HepG2 (cell line): Measurements from ENCODE around the gene SOWAHA. TPM values are rescaled to one million over a fixed set of nuclear protein-coding genes. Genes with fewer than 3 reads are reported as not detected.

Source experiments
- ATAC-seq: fragments of 200-7000 bp; cut with Tn5 transposase; 3 replicates; pipeline ENCODE4 v1.9.1; 2020; ENCODE audit warnings: mild to moderate bottlenecking, moderate library complexity
- BruUV-seq: library from RNA; stranded (reverse); fragments of 400-500 nt; replicated peaks from 2 replicates; lab custom pipeline; 2021; lab: Mats Ljungman, UMichigan
- CTCF ChIA-PET: fragments of 300-600 bp; formaldehyde crosslinking; extraction: SDS; loops from one replicate; lab custom pipeline; 2021; ENCODE audit warnings: low total read pairs, inconsistent platforms, low intra/inter-chr PET ratio; lab: Yijun Ruan, JAX
- POLR2A ChIA-PET: fragments of 350-600 bp; sonication (Branson Sonifier 250); formaldehyde crosslinking; loops from one replicate; lab custom pipeline; 2020; ENCODE audit warnings: antibody characterized with exemption, inconsistent platforms; lab: Yijun Ruan, JAX
- DNase-seq: peaks from one replicate; pipeline ENCODE4 v3.0.0-alpha.2; 2015; ENCODE audit warnings: low spot score
- FAIRE-seq: peaks from 3 replicates; lab custom pipeline; 2011; peaks lifted over from hg19 to GRCh38; lab: Jason Lieb, UNC
- H2AFZ ChIP-seq: one replicate; pipeline ENCODE4 v1.6.1; 2011; ENCODE audit warnings: low read length, inconsistent platforms
- H3K27ac ChIP-seq: fragments of 300-600 bp; 3 replicates; pipeline ENCODE4 v1.8.0; 2011; ENCODE audit warnings: mixed run types, mild to moderate bottlenecking, mixed read lengths, low read length, inconsistent platforms; ENCODE audit not compliant: insufficient read depth; ENCODE audit errors: extremely low read length
- H3K27me3 ChIP-seq, 2 experiments: fragments of 200-600 bp in 1 of 2; 2 replicates in 1 of 2; 3 replicates in 1 of 2; pipeline versions ENCODE4 v1.6.0 to v1.8.0; 2011; ENCODE audit warnings: low read length in 2 of 2, mild to moderate bottlenecking in 2 of 2, moderate library complexity in 2 of 2, inconsistent platforms in 1 of 2; ENCODE audit not compliant: insufficient read depth in 2 of 2, control insufficient read depth in 1 of 2
- H3K36me3 ChIP-seq, 2 experiments: fragments of 200-600 bp in 1 of 2; replicated peaks in 1 of 2; 2 replicates in 1 of 2; 3 replicates in 1 of 2; pipeline versions ENCODE4 v1.5.1 to v1.8.0; 2011; ENCODE audit warnings: low read length in 2 of 2, inconsistent platforms in 1 of 2; ENCODE audit not compliant: insufficient read depth in 2 of 2, control insufficient read depth in 1 of 2
- H3K4me1 ChIP-seq: 2 replicates; pipeline ENCODE4 v1.5.1; 2012; ENCODE audit warnings: low read length, inconsistent platforms; ENCODE audit not compliant: insufficient read depth
- H3K4me2 ChIP-seq: 2 replicates; pipeline ENCODE4 v1.6.0; 2011; ENCODE audit warnings: low read depth, low read length, inconsistent platforms
- H3K4me3 ChIP-seq, 3 experiments: fragments of 200-600 bp in 1 of 3; sonication (generic), shearing (Covaris generic) in 1 of 3; replicated peaks in 1 of 3; 2 replicates each; pipeline ENCODE4 v1.5.1; 2011 to 2016; ENCODE audit warnings: low read length in 3 of 3, inconsistent platforms in 2 of 3, low read depth in 2 of 3, mild to moderate bottlenecking in 2 of 3, control low read depth in 1 of 3, mixed read lengths in 1 of 3; ENCODE audit not compliant: insufficient read depth in 1 of 3
- H3K79me2 ChIP-seq: one replicate; pipeline ENCODE4 v1.6.1; 2011; ENCODE audit warnings: low read length, inconsistent platforms; ENCODE audit not compliant: insufficient read depth
- H3K9ac ChIP-seq: 2 replicates; pipeline ENCODE4 v1.6.0; 2011; ENCODE audit warnings: mild to moderate bottlenecking, low read depth, low read length, inconsistent platforms; ENCODE audit not compliant: insufficient read depth
- H3K9me3 ChIP-seq: 2 replicates; pipeline ENCODE4 v1.5.1; 2012; ENCODE audit warnings: mild to moderate bottlenecking, low read length
- H4K20me1 ChIP-seq: 2 replicates; pipeline ENCODE4 v1.6.0; 2011; ENCODE audit warnings: inconsistent platforms, mild to moderate bottlenecking, low read length, moderate library complexity; ENCODE audit not compliant: insufficient read depth
- EHMT2 ChIP-seq: fragments of 200-600 bp; sonication (generic); IDR thresholded peaks from 2 replicates; pipeline ENCODE4 v1.7.0; 2017; ENCODE audit warnings: antibody characterized with exemption, low read depth, low read length, borderline replicate concordance
- FOSL2 ChIP-seq: sonication (generic); formaldehyde crosslinking; IDR thresholded peaks from 2 replicates; pipeline ENCODE4 v1.4.0; 2020; ENCODE audit warnings: missing genetic modification reagents
- MAX ChIP-seq: IDR thresholded peaks from 2 replicates; pipeline ENCODE4 v1.6.1; 2012; ENCODE audit warnings: inconsistent platforms
- NR2C2 ChIP-seq: sonication (generic); formaldehyde crosslinking; IDR thresholded peaks from 2 replicates; pipeline ENCODE4 v1.4.0; 2020; ENCODE audit warnings: missing genetic modification reagents, mild to moderate bottlenecking, moderate library complexity, borderline replicate concordance
- RARA ChIP-seq: IDR thresholded peaks from 2 replicates; pipeline ENCODE4 v1.6.1; 2016; ENCODE audit warnings: missing genetic modification reagents, missing compliant biosample characterization
- SMC3 ChIP-seq: IDR thresholded peaks from 2 replicates; pipeline ENCODE4 v1.6.1; 2011; ENCODE audit warnings: low read length, improper control_type of control experiment
- SP2 ChIP-seq: sonication (generic); formaldehyde crosslinking; IDR thresholded peaks from 2 replicates; pipeline ENCODE4 v1.5.1; 2020; ENCODE audit warnings: mild to moderate bottlenecking, missing genetic modification reagents
- TEAD3 ChIP-seq: optimal IDR thresholded peaks from 2 replicates; pipeline ENCODE3; 2016; ENCODE audit warnings: borderline replicate concordance
- ZFP36L1 ChIP-seq: sonication (generic); formaldehyde crosslinking; IDR thresholded peaks from 2 replicates; pipeline ENCODE4 v1.8.0; 2022; ENCODE audit warnings: mild to moderate bottlenecking, missing genetic modification reagents, moderate library complexity
- ZNF317 ChIP-seq: sonication (generic); formaldehyde crosslinking; IDR thresholded peaks from 2 replicates; pipeline ENCODE4 v1.5.0; 2020; ENCODE audit warnings: mild to moderate bottlenecking, missing genetic modification reagents
- ZNF501 ChIP-seq: sonication (generic); formaldehyde crosslinking; IDR thresholded peaks from 2 replicates; pipeline ENCODE4 v1.5.1; 2020; ENCODE audit warnings: mild to moderate bottlenecking, moderate library complexity, missing genetic modification reagents
- ZNF605 ChIP-seq: sonication (generic); formaldehyde crosslinking; IDR thresholded peaks from 2 replicates; pipeline ENCODE4 v1.8.0; 2022; ENCODE audit warnings: mild to moderate bottlenecking, missing genetic modification reagents
- WGBS: methylation state at CpG from one replicate; pipeline ENCODE4 v1.1.6; 2017; ENCODE audit warnings: low lambda C conversion rate; 5-methylcytosine and 5-hydroxymethylcytosine counted together
- in situ Hi-C: cut with HindIII; loops from 2 replicates; pipeline ENCODE4 v1.10.0; 2017; ENCODE audit warnings: low pct_unique_long_range_greater_than_20kb; ENCODE audit not compliant: extremely low pct_ligation_motif_present
- intact Hi-C: fragments of 100-400 bp; cut with micrococcal nuclease; formaldehyde crosslinking; loops from one replicate; pipeline ENCODE4 v1.10.0; 2022; ENCODE audit not compliant: unreplicated experiment
- polyA plus RNA-seq, 8 experiments: library from polyadenylated mRNA; depleted of rRNA in 3 of 8; stranded (reverse) in 7 of 8; unstranded in 1 of 8; fragments of >200 nt; fragmentation: Illumina TruSeq in 4 of 8; extraction: Trizol in 4 of 8; gene quantifications; 2 replicates each; pipeline versions ENCODE4 v1.2.1 to v1.2.3, GENCODE V29; 2011 to 2016; ENCODE audit warnings: low read depth in 4 of 8, missing spikeins in 1 of 8, mixed read lengths in 1 of 8; ENCODE audit not compliant: insufficient read depth in 1 of 8
- total RNA-seq, 5 experiments: library from RNA; depleted of rRNA; stranded (reverse); fragments of >200 nt; fragmentation: Illumina TruSeq; extraction: Trizol; gene quantifications; 2 replicates each; pipeline ENCODE4 v1.2.3, GENCODE V29; 2016; ENCODE audit warnings: low read depth in 1 of 5

The SOWAHA gene
- total and polyA plus RNA-seq, 2 of the 13 experiments (the other 11 are each of a cell fraction or from before 2014, with no cell fraction given) = 0.95 to 1.9 TPM

GRCh38 chr5:132840313-132840712, 27.2 kb downstream of the SOWAHA start (continued):
- peak; percentile 11; the same call in 1 of the 2 replicates for TF ChIP-seq NR2C2

- no peak for ATAC-seq
These were observed 27.8 kb downstream of the SOWAHA start for GRCh38 chr5:132840896-132841295.

GRCh38 chr5:132841305-132841704, 28.2 kb downstream of the SOWAHA start:
- Histone ChIP-seq H3K36me3 (no peaks in the 10 kb centered on the region), H3K9ac (no peak overlapping the region), H3K27me3 (no peaks in the 10 kb centered on the region), H3K4me1 (peaks cover 76% of the 10 kb centered on the region), H4K20me1 (no peaks in the 10 kb centered on the region), H3K9me3 (no peaks in the 10 kb centered on the region), H3K4me3 (no peak overlapping the region), H3K4me2 (no peak overlapping the region), H3K79me2 (no peaks in the 10 kb centered on the region), H2AFZ (no peak overlapping the region), H3K27ac (peak overlapping the region; percentile 98)
- peak; percentile 20; the same call in 1 of the 2 replicates for TF ChIP-seq ZNF501 (CRISPR knock-in tag)
- no peak for TF ChIP-seq SP2 (CRISPR knock-in tag)
- peak; percentile 48; the same call in 1 of the 2 replicates for TF ChIP-seq FOSL2 (CRISPR knock-in tag)
- no TSS peak for BruUV-seq
- FAIRE-seq = no peak
- ChIA-PET CTCF (no interaction called here), POLR2A (interaction anchor here (1.0 to 3.4 kb wide), 6 partner anchors 8 to 42 kb away, joined by 3 to 51 read pairs (median 12); partner anchors contain the start of gene SHROOM1)
- WGBS = 80% methylated on average over 4 of the region's 4 CpGs
- no peak for DNase-seq
- in situ Hi-C loops = no loop called here
- ATAC-seq = no peak
- intact Hi-C loops = no loop called here

More at GRCh38 chr5:132840896-132841295, 27.8 kb downstream of the SOWAHA start:
- Histone ChIP-seq H3K4me1 (peaks cover 80% of the 10 kb centered on the region), H3K79me2 (no peaks in the 10 kb centered on the region), H3K4me2 (peak overlapping the region; percentile 92), H3K4me3 (0 out of 6 replicates have a peak overlapping the region, but pooled peaks of 1 of the 3 experiments have one; percentile 68), H3K9ac (peak overlapping the region; percentile 88), H3K27me3 (no peaks in the 10 kb centered on the region), H3K9me3 (no peaks in the 10 kb centered on the region), H3K27ac (peak overlapping the region; percentile 98), H4K20me1 (no peaks in the 10 kb centered on the region), H3K36me3 (no peaks in the 10 kb centered on the region), H2AFZ (no peak overlapping the region)
- intact Hi-C loops = no loop called here
- POLR2A ChIA-PET = interaction anchor here (1.0 to 4.8 kb wide), 8 partner anchors 9 to 42 kb away, joined by 3 to 51 read pairs (median 14); partner anchors contain the start of genes GDF9, SHROOM1 and UQCRQ
- no TSS peak for BruUV-seq
- 5% methylated on average over 1 of the region's 1 CpG for WGBS
- CTCF ChIA-PET = no interaction called here
- TF ChIP-seq RARA (CRISPR knock-in tag) (peak; percentile 36; the same call in 1 of the 2 replicates), TEAD3 (CRISPR knock-in tag) (peak; percentile 28), SMC3 (no peak), ZNF317 (CRISPR knock-in tag) (0 out of 2 replicates have a peak, but pooled peaks have one; percentile 37), MAX (0 out of 2 replicates have a peak, but pooled peaks have one; percentile 4), ZNF605 (CRISPR knock-in tag) (no peak), ZFP36L1 (CRISPR knock-in tag) (0 out of 2 replicates have a peak, but pooled peaks have one; percentile 11), EHMT2 (peak; percentile 4; the same call in 1 of the 2 replicates)
- FAIRE-seq = no peak
- in situ Hi-C loops = no loop called here
- no peak for DNase-seq
